ENCODE data around the gene HAPLN1. TPM values are rescaled to one million over a fixed set of nuclear protein-coding genes. Genes with fewer than 3 reads are reported as not detected.

Gene HAPLN1
- polyA plus RNA-seq, 2 of the 4 experiments (the other 2 are of a cell fraction) = not detected

DNA sequence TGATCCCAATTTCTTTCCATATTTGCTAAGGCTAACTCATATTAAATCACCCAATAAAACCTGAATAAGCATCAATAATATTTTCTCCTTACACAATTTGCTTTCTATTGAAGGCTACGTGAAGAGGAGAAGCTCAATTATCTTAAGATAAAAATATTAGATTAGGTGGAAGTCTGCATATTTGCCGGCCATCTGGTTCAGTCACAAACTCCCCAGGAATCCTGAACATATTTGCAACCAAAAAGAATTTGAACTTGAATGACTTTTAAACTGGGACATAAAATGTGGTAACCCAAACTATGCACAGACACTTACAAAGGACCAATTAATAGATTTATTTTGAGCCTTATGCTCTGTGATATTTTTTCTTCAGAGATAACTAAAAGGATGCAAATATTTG is 92.3 kb downstream of the HAPLN1 start:
- DNase-seq (ENCODE audit: low read depth in 1 of 2, low spot score in 1 of 2) (no peak), ATAC-seq (no peak), FAIRE-seq (no peak)
- 34% methylated on average over 2 of the region's 2 CpGs for WGBS (ENCODE audit: missing lambda C conversion rate)
- Histone ChIP-seq H3K4me2 (no peak overlapping the region), H3K4me1 (peaks cover 9% of the 10 kb centered on the region; the same call in 1 of the 3 replicates), H3K9me3 (no peaks in the 10 kb centered on the region), H3K27ac (no peak overlapping the region), H3K4me3 (no peak overlapping the region)
- no peak for TF ChIP-seq CBX2 (IDR thresholded peaks at IDR 0.05; ENCODE audit: borderline replicate concordance, low read depth)
- no peak for TF ChIP-seq NFE2L2 (conservative IDR thresholded peaks at IDR 0.05; ENCODE audit: low read length)
- TF ChIP-seq RFX5 (IDR thresholded peaks at IDR 0.05) = no peak
- TF ChIP-seq NPAS2 (CRISPR knock-in tag; IDR thresholded peaks at IDR 0.05; ENCODE audit: borderline replicate concordance) = no peak
- no peak for TF ChIP-seq ZC3H11A (IDR thresholded peaks at IDR 0.05)
- TF ChIP-seq, protein P1, sequence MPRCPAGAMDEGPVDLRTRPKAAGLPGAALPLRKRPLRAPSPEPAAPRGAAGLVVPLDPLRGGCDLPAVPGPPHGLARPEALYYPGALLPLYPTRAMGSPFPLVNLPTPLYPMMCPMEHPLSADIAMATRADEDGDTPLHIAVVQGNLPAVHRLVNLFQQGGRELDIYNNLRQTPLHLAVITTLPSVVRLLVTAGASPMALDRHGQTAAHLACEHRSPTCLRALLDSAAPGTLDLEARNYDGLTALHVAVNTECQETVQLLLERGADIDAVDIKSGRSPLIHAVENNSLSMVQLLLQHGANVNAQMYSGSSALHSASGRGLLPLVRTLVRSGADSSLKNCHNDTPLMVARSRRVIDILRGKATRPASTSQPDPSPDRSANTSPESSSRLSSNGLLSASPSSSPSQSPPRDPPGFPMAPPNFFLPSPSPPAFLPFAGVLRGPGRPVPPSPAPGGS (IDR thresholded peaks at IDR 0.05) = no peak
- no peak for TF ChIP-seq HOXB13 (CRISPR knock-in tag; IDR thresholded peaks at IDR 0.05; ENCODE audit: low read depth)
- TF ChIP-seq POLR2A (IDR thresholded peaks at IDR 0.05; ENCODE audit: low read length) = no peak
- no peak for TF ChIP-seq KDM1A (IDR thresholded peaks at IDR 0.05; ENCODE audit: low read depth)
- no peak for TF ChIP-seq EHF (CRISPR knock-in tag; IDR thresholded peaks at IDR 0.05)
- TF ChIP-seq EP300 (IDR thresholded peaks at IDR 0.05) = no peak
- TF ChIP-seq CEBPB (IDR thresholded peaks at IDR 0.05) = no peak
- TF ChIP-seq RNF2 (IDR thresholded peaks at IDR 0.05; ENCODE audit: borderline replicate concordance, low read depth) = no peak
- TF ChIP-seq NR3C1 (IDR thresholded peaks at IDR 0.05) = no peak
- TF ChIP-seq, protein P2, sequence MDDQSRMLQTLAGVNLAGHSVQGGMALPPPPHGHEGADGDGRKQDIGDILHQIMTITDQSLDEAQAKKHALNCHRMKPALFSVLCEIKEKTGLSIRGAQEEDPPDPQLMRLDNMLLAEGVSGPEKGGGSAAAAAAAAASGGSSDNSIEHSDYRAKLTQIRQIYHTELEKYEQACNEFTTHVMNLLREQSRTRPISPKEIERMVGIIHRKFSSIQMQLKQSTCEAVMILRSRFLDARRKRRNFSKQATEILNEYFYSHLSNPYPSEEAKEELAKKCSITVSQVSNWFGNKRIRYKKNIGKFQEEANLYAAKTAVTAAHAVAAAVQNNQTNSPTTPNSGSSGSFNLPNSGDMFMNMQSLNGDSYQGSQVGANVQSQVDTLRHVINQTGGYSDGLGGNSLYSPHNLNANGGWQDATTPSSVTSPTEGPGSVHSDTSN (IDR thresholded peaks at IDR 0.05) = no peak
- no peak for TF ChIP-seq SMC3 (IDR thresholded peaks at IDR 0.05)
- TF ChIP-seq HEYL (CRISPR knock-in tag; IDR thresholded peaks at IDR 0.05) = no peak
- POLR2A ChIA-PET = no interaction called here
- CTCF ChIA-PET = interaction anchor here (1.5 kb wide), 1 partner anchor 21 kb away, joined by 3 read pairs; no protein-coding TSS in a partner anchor

DNA sequence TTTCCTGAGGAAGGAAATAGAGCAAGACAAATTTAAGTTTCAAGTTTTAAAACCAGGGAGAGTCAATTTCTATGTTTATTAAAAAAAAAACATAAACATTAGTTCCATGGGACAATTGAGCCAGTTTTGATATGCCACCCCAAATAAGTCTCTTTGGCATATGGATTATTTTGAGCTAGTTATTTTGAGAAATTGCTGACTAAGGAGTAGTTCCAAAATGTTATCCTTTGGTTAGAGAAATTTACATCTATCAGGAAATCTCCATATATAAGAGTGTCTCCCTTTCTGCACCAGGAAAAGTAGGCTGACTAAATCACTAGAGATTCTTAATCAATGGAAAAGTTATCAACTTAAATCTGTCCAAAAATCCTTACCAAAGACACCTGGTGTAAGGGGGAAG is 105.8 kb downstream of the HAPLN1 start:
- H3K4me1 ChIP-seq = no peaks in the 10 kb centered on the region
- no peak overlapping the region for H3K27ac ChIP-seq
- no peak for TF ChIP-seq RCOR1 (IDR thresholded peaks at IDR 0.05; ENCODE audit: low read depth, low read length)
- no peak for TF ChIP-seq MYC (IDR thresholded peaks at IDR 0.05; ENCODE audit: borderline replicate concordance, low read length)
- TF ChIP-seq NPAS2 (CRISPR knock-in tag; IDR thresholded peaks at IDR 0.05; ENCODE audit: borderline replicate concordance) = no peak
- TF ChIP-seq MAFK (IDR thresholded peaks at IDR 0.05; ENCODE audit: partially characterized antibody) = peak; percentile 88
- H3K9me3 ChIP-seq = no peaks in the 10 kb centered on the region
- FAIRE-seq (no peak), ATAC-seq (no peak), DNase-seq (ENCODE audit: low read depth in 1 of 2, low spot score in 1 of 2) (no peak)
- CTCF ChIA-PET = interaction anchor here (0.9 kb wide), 1 partner anchor 13 kb away, joined by 3 read pairs; no protein-coding TSS in a partner anchor
- POLR2A ChIA-PET = no interaction called here
- H3K4me3 ChIP-seq = no peak overlapping the region
- no peak overlapping the region for H3K4me2 ChIP-seq

DNA sequence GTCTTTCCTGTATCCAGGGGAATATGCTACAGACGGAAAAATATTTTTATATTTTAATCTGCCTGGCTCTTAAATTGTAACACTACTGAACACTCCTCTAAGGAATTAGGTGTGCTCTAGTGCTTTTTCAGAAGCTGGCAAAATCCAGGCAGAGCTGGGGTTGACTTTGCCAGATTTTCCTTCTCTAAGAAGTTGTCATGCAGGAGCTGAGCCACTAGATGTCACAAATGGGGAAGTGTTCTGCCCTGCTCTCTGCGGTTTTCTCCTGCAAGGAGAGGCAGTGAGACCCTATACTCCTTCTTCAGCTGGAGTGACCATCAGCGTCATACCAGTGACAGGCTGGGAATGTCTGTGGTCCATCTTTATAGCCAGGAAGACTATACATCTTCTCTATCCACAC is 112.5 kb downstream of the HAPLN1 start:
- CTCF ChIA-PET = interaction anchor here (0.8 to 1.2 kb wide), 6 partner anchors 13 to 52 kb away, joined by 3 to 5 read pairs (median 3); no protein-coding TSS in a partner anchor
- H3K9me3 ChIP-seq = no peaks in the 10 kb centered on the region
- no peak overlapping the region for H3K4me3 ChIP-seq
- ATAC-seq = peak; percentile 85 to 88
- 8% methylated on average over 3 of the region's 3 CpGs for WGBS (ENCODE audit: missing lambda C conversion rate)
- H3K4me1 ChIP-seq = no peaks in the 10 kb centered on the region
- H3K27ac ChIP-seq = no peak overlapping the region
- TF ChIP-seq CBX2 (IDR thresholded peaks at IDR 0.05; ENCODE audit: borderline replicate concordance, low read depth) (no peak), RAD21 (conservative IDR thresholded peaks at IDR 0.05 in 1 of 2, IDR thresholded peaks at IDR 0.05 in 1 of 2) (peak; percentile 45 to 47), SMC3 (IDR thresholded peaks at IDR 0.05) (peak; percentile 32; the same call in 2 of the 3 replicates)
- TF ChIP-seq, protein P3, sequence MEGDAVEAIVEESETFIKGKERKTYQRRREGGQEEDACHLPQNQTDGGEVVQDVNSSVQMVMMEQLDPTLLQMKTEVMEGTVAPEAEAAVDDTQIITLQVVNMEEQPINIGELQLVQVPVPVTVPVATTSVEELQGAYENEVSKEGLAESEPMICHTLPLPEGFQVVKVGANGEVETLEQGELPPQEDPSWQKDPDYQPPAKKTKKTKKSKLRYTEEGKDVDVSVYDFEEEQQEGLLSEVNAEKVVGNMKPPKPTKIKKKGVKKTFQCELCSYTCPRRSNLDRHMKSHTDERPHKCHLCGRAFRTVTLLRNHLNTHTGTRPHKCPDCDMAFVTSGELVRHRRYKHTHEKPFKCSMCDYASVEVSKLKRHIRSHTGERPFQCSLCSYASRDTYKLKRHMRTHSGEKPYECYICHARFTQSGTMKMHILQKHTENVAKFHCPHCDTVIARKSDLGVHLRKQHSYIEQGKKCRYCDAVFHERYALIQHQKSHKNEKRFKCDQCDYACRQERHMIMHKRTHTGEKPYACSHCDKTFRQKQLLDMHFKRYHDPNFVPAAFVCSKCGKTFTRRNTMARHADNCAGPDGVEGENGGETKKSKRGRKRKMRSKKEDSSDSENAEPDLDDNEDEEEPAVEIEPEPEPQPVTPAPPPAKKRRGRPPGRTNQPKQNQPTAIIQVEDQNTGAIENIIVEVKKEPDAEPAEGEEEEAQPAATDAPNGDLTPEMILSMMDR (IDR thresholded peaks at IDR 0.05) = peak; percentile 34
- POLR2A ChIA-PET = interaction anchor here (0.6 kb wide), 1 partner anchor 531 kb away, joined by 3 read pairs; the partner anchor contains the start of genes TMEM167A and XRCC4
- H3K4me2 ChIP-seq = no peak overlapping the region
- FAIRE-seq = no peak
- peak; percentile 37 to 52 for DNase-seq (ENCODE audit: low read depth in 1 of 2, low spot score in 1 of 2)

Data from A549 (cell line).